Lower leg skin (tissue), 4 donors: ENCODE measurements around the gene PGF. TPM values are rescaled to one million over a fixed set of nuclear protein-coding genes. Genes with fewer than 3 reads are reported as not detected.

Source experiments
- DNase-seq, 2 donors: peaks; one replicate each; pipeline ENCODE4 v3.0.0-alpha.2; 2019; ENCODE audit warnings: low spot score in 2 of 2
- H3K4me3 ChIP-seq: fragments of 200-600 bp; sonication (generic); 2 replicates; pipeline ENCODE4 v1.5.1; 2017; ENCODE audit warnings: mild to moderate bottlenecking, low read depth; ENCODE audit not compliant: poor library complexity, severe bottlenecking
- POLR2A ChIP-seq, 2 donors: fragments of 450-650 bp; IDR thresholded peaks; one replicate each; pipeline ENCODE4 v1.6.1; 2016 to 2017; ENCODE audit warnings: antibody characterized with exemption in 2 of 2, mild to moderate bottlenecking in 1 of 2, moderate library complexity in 1 of 2
- WGBS, 2 donors: methylation state at CpG; one replicate each; pipeline ENCODE4 v1.1.5; 2018; 5-methylcytosine and 5-hydroxymethylcytosine counted together
- intact Hi-C: fragments of 100-400 bp; cut with DNase I; formaldehyde crosslinking; loops from one replicate; pipeline ENCODE4 v1.15.0; 2023; ENCODE audit warnings: low total_unique reads
- total RNA-seq, 4 donors: library from RNA; depleted of rRNA; stranded (reverse); fragments of >200 nt; gene quantifications; one replicate each; pipeline ENCODE4 v1.1.0, GENCODE V29; 2016
- TF ChIP-seq, protein P1 (sequence below), 3 donors: fragments of 450-650 bp; IDR thresholded peaks; one replicate each; pipeline ENCODE4 v1.5.1; 2016; ENCODE audit warnings: antibody characterized with exemption in 3 of 3, mild to moderate bottlenecking in 3 of 3, moderate library complexity in 2 of 3

Gene PGF
- total RNA-seq, 4 donors from 2014 or later, result 9.8 to 22.3 (median 14.0) TPM

DNA sequence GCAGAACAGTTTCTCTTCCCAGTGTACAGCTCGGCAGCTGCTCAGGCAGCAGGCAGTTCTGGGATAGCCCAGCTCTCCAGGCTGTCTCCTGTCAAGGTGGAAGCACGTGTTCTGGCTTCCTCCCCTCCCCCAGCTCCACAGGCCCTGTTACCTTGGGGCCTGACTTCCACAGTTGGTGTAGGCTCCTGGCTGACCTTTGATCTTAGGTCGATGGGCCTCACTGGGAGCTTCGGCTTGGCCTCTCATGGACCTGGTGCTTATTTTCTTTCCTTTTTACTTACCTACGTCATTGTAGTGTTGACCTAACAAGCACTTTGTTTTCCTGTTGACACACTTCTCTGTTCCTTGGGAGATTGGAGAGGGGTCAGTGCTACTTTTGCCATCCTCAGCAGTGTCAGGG lies 56.7 kb downstream of the PGF start:
- WGBS, 2 donors, result 82 to 86% methylated on average over 5 of the region's 5 CpGs
- H3K4me3 ChIP-seq, result no peak overlapping the region
- TF ChIP-seq, protein P1, sequence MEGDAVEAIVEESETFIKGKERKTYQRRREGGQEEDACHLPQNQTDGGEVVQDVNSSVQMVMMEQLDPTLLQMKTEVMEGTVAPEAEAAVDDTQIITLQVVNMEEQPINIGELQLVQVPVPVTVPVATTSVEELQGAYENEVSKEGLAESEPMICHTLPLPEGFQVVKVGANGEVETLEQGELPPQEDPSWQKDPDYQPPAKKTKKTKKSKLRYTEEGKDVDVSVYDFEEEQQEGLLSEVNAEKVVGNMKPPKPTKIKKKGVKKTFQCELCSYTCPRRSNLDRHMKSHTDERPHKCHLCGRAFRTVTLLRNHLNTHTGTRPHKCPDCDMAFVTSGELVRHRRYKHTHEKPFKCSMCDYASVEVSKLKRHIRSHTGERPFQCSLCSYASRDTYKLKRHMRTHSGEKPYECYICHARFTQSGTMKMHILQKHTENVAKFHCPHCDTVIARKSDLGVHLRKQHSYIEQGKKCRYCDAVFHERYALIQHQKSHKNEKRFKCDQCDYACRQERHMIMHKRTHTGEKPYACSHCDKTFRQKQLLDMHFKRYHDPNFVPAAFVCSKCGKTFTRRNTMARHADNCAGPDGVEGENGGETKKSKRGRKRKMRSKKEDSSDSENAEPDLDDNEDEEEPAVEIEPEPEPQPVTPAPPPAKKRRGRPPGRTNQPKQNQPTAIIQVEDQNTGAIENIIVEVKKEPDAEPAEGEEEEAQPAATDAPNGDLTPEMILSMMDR (IDR thresholded peaks at IDR 0.05), result no peak
- TF ChIP-seq POLR2A (IDR thresholded peaks at IDR 0.05), result no peak
- DNase-seq, result peak in 1 of 2 donors; percentile 37
- intact Hi-C loops, result no loop called here

DNA sequence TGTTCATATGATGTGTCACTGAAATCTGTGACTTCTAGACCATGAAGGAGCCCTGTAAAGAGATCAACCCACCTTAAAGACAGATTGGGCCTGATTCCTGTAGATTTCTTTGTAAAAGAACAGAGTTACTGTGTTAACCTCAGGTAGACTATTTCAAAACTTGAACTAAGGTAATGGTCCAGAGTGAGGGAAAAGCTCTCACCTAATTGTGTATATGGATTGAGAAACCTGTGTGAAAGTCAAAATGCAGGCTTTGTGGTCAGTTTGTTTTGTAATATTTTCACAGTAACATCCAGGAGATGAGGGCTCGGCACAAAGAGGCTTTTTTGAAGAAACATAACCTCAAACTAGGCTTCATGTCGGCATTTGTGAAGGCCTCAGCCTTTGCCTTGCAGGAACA lies 57.3 kb downstream of the PGF start:
- intact Hi-C loops, result no loop called here

DNA sequence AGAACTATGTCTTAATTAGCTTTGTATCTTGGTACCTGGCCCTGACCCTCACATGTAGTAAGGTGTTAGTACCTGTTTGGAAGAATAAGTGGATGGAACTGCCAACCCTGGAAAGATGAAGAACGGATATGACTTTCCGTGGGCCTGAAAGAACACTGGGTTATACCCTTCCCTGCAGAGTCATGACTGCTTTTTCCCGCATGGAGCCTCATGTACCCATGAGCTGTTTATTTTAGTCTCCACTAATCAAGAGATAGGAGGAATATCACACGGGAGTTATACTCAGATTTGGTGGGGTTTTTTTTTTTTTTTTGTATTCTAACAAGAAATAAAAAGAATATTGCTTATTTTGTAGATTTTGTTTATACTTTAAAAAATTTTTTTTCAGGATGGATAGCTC lies 57.8 kb downstream of the PGF start:
- no peak for TF ChIP-seq POLR2A (IDR thresholded peaks at IDR 0.05)
- TF ChIP-seq, protein P1 (IDR thresholded peaks at IDR 0.05), result no peak
- WGBS, 2 donors, result 76 to 82% methylated on average over 4 of the region's 4 CpGs
- no peak for DNase-seq
- intact Hi-C loops, result no loop called here
- no peak overlapping the region for H3K4me3 ChIP-seq

More for the DNA sequence above, 57.3 kb downstream of the PGF start:
- TF ChIP-seq, protein P1 (IDR thresholded peaks at IDR 0.05), result no peak
- TF ChIP-seq POLR2A (IDR thresholded peaks at IDR 0.05), result no peak
- no peak overlapping the region for H3K4me3 ChIP-seq
- peak in 1 of 2 donors; percentile 15 for DNase-seq
- WGBS, 2 donors, result 89 to 93% methylated on average over 2 of the region's 2 CpGs

DNA sequence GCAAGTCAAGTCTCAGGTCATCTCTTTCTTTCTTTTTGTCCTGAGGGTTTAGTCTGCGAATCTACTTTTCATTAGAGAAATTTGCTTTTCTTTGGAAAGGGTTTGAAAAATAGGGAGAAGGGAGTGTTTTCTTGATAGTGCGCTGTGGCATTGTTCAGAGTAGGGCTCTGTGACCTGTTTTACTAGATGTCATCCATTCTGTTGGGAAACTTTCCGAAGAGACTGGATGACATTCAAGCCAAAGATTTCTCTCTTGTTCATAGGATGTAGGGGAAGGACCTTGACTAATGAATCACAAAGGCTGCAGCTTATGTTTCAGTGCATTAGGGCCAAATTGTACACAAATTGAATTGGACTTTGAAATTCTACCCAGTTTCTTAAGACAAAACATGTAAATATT lies 59.0 kb downstream of the PGF start:
- WGBS, 2 donors, result 93 to 94% methylated on average over 3 of the region's 3 CpGs
- DNase-seq, result no peak

DNA sequence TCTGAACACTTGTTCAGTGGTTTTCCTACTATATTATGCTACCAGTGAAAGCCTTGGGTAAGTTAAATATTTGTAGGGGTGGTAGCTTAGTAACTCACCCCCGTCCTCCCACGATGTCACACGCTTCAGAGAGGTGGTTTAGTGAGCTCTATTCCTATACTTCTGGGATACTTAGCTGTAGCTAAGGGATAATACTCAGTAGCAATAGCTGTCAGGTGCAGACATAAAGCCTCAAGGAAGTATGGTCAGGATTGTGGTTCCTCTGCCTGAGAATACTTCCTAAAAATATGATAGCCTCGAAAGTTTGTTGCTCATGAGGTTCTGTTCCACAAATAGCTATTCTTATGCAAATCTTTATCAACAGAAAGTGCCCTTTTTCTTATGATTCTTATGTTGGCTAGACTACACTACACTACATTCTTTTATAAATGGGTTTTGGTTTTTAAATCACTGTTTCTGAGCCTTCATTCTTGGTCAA lies 61.7 kb downstream of the PGF start:
- WGBS, 2 donors, result 63 to 73% methylated on average over 4 of the region's 4 CpGs
- H3K4me3 ChIP-seq, result no peak overlapping the region
- DNase-seq, result no peak
- TF ChIP-seq POLR2A (IDR thresholded peaks at IDR 0.05), result no peak
- TF ChIP-seq, protein P1 (IDR thresholded peaks at IDR 0.05), result no peak
- intact Hi-C loops, result no loop called here

More for the DNA sequence above, 59.0 kb downstream of the PGF start:
- TF ChIP-seq, protein P1 (IDR thresholded peaks at IDR 0.05), result no peak
- TF ChIP-seq POLR2A (IDR thresholded peaks at IDR 0.05), result no peak
- intact Hi-C loops, result no loop called here
- H3K4me3 ChIP-seq, result no peak overlapping the region

DNA sequence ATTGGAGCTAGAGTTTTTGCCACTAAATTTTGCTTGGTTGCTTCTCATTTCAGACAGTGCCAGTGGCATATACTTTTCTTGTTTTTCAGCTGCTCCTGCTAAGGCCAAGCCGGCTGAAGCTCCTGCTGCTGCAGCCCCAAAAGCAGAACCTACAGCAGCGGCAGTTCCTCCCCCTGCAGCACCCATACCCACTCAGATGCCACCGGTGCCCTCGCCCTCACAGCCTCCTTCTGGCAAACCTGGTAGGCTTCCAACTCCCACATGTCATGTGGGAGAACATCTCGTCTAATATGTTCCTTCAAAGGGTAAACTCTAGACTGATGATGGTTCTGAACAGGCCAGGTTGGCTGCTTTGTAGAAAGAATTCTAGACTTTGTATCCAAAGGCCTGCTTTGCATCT lies 62.7 kb downstream of the PGF start:
- intact Hi-C loops, result no loop called here
- TF ChIP-seq, protein P1 (IDR thresholded peaks at IDR 0.05), result no peak
- no peak for TF ChIP-seq POLR2A (IDR thresholded peaks at IDR 0.05)
- no peak for DNase-seq
- no peak overlapping the region for H3K4me3 ChIP-seq
- WGBS, 2 donors, result 73 to 75% methylated on average over 5 of the region's 5 CpGs
